Measurements from ENCODE around the gene MARCHF10. TPM values are rescaled to one million over a fixed set of nuclear protein-coding genes. Genes with fewer than 3 reads are reported as not detected.

MARCHF10 gene
- total and polyA plus RNA-seq, 9 donors = 0.06 to 6.5 (median 0.46) TPM; not detected in 3

GRCh38 chr17:62735044-62735651, 73.0 kb downstream of the MARCHF10 start:
- intact Hi-C loops (cut with DNase I) = no loop called here
- WGBS, 3 donors = 81 to 89% (median 85%) methylated on average over 7 of the region's 7 CpGs
- TF ChIP-seq POLR2A (IDR thresholded peaks at IDR 0.05) = no peak
- no peak for TF ChIP-seq CTCF (IDR thresholded peaks at IDR 0.05)

GRCh38 chr17:62732125-62732524, 76.0 kb downstream of the MARCHF10 start:
- Histone ChIP-seq H3K4me1 (ENCODE audit: insufficient read depth) (no peaks in the 10 kb centered on the region), H3K4me3 (no peak overlapping the region), H3K36me3 (no peaks in the 10 kb centered on the region), H3K9me3 (no peaks in the 10 kb centered on the region), H3K27ac (no peak overlapping the region), H3K27me3 (no peaks in the 10 kb centered on the region)
- TF ChIP-seq POLR2A (IDR thresholded peaks at IDR 0.05) (no peak), CTCF (IDR thresholded peaks at IDR 0.05) (no peak), EP300 (IDR thresholded peaks at IDR 0.05) (no peak)
- 78 to 86% (median 84%) methylated on average over 5 of the region's 5 CpGs for WGBS, 3 donors
- intact Hi-C loops (cut with DNase I) = no loop called here
- no peak for DNase-seq

More at GRCh38 chr17:62735044-62735651, 73.0 kb downstream of the MARCHF10 start:
- H3K4me1 ChIP-seq (ENCODE audit: insufficient read depth) = no peaks in the 10 kb centered on the region
- H3K36me3 ChIP-seq = no peaks in the 10 kb centered on the region
- H3K27ac ChIP-seq = no peak overlapping the region
- DNase-seq = no peak
- no peaks in the 10 kb centered on the region for H3K9me3 ChIP-seq
- H3K27me3 ChIP-seq = no peaks in the 10 kb centered on the region
- H3K4me3 ChIP-seq = no peak overlapping the region

- Histone ChIP-seq H3K4me3 (no peak overlapping the region), H3K4me1 (ENCODE audit: insufficient read depth) (no peaks in the 10 kb centered on the region), H3K9me3 (no peaks in the 10 kb centered on the region), H3K27ac (no peak overlapping the region), H3K36me3 (no peaks in the 10 kb centered on the region), H3K27me3 (no peaks in the 10 kb centered on the region)
- intact Hi-C loops (cut with DNase I) = no loop called here
- TF ChIP-seq CTCF (IDR thresholded peaks at IDR 0.05) = no peak
- no peak for TF ChIP-seq EP300 (IDR thresholded peaks at IDR 0.05)
- TF ChIP-seq POLR2A (IDR thresholded peaks at IDR 0.05) = no peak
- no peak for DNase-seq
- WGBS, 3 donors = 86 to 91% (median 87%) methylated on average over 6 of the region's 6 CpGs
These were observed 80.0 kb downstream of the MARCHF10 start for GRCh38 chr17:62727916-62728672.

- no peak for DNase-seq
- Histone ChIP-seq H3K36me3 (no peaks in the 10 kb centered on the region), H3K27me3 (no peaks in the 10 kb centered on the region), H3K4me3 (no peak overlapping the region), H3K27ac (no peak overlapping the region), H3K9me3 (no peaks in the 10 kb centered on the region), H3K4me1 (ENCODE audit: insufficient read depth) (peaks cover 5% of the 10 kb centered on the region)
- TF ChIP-seq EP300 (IDR thresholded peaks at IDR 0.05) (no peak), CTCF (IDR thresholded peaks at IDR 0.05) (no peak), POLR2A (IDR thresholded peaks at IDR 0.05) (no peak)
- WGBS, 3 donors = 59 to 64% (median 64%) methylated on average over 5 of the region's 5 CpGs
- intact Hi-C loops (cut with DNase I) = no loop called here
These were observed 82.3 kb downstream of the MARCHF10 start for GRCh38 chr17:62725791-62726249.

Data from ovary (tissue), 9 donors.